K562 (cell line): ENCODE measurements around the gene ANKRD65. TPM values are rescaled to one million over a fixed set of nuclear protein-coding genes. Genes with fewer than 3 reads are reported as not detected.

Experiments used
- CC2D1A ChIP-seq: fragments of 450-650 bp; IDR thresholded peaks from 2 replicates; pipeline ENCODE4 v1.6.1; 2017; ENCODE audit warnings: mild to moderate bottlenecking
- CEBPB ChIP-seq: fragments of 450-650 bp; IDR thresholded peaks from 2 replicates; pipeline ENCODE4 v1.6.1; 2016; ENCODE audit warnings: missing genetic modification characterization, missing compliant biosample characterization
- CREB5 ChIP-seq: fragments of 250-450 bp; sonication (Bioruptor Pico); IDR thresholded peaks from 2 replicates; pipeline ENCODE4 v1.5.0; 2020; ENCODE audit warnings: mild to moderate bottlenecking
- DMBX1 ChIP-seq: fragments of 250-450 bp; sonication (Bioruptor Pico); IDR thresholded peaks from 2 replicates; pipeline ENCODE4 v1.8.0; 2022; ENCODE audit warnings: inconsistent platforms, mild to moderate bottlenecking, moderate library complexity, borderline replicate concordance
- E2F8 ChIP-seq: fragments of 450-650 bp; IDR thresholded peaks from 2 replicates; pipeline ENCODE4 v1.7.1; 2018; ENCODE audit warnings: mild to moderate bottlenecking, low read depth; ENCODE audit not compliant: partially characterized antibody
- ELF2 ChIP-seq: fragments of 250-450 bp; sonication (Bioruptor Pico); IDR thresholded peaks from 2 replicates; pipeline ENCODE4 v1.5.0; 2021; ENCODE audit warnings: mild to moderate bottlenecking
- ELK3 ChIP-seq: fragments of 450-650 bp; formaldehyde crosslinking; IDR thresholded peaks from 2 replicates; pipeline ENCODE4 v1.4.0; 2020; ENCODE audit warnings: mild to moderate bottlenecking
- FOXP4 ChIP-seq: sonication (generic); formaldehyde crosslinking; IDR thresholded peaks from 2 replicates; pipeline ENCODE4 v1.8.0; 2022; ENCODE audit warnings: mild to moderate bottlenecking, missing genetic modification reagents, borderline replicate concordance
- HSF4 ChIP-seq: fragments of 250-450 bp; sonication (Bioruptor Pico); IDR thresholded peaks from 2 replicates; pipeline ENCODE4 v2.1.2; 2022; ENCODE audit warnings: mild to moderate bottlenecking, moderate library complexity, borderline replicate concordance
- MCM3 ChIP-seq: fragments of 450-650 bp; IDR thresholded peaks from 2 replicates; pipeline ENCODE4 v1.6.1; 2016
- NCOA4 ChIP-seq: fragments of 450-650 bp; IDR thresholded peaks from 2 replicates; pipeline ENCODE4 v1.6.1; 2018; ENCODE audit warnings: mild to moderate bottlenecking; ENCODE audit not compliant: partially characterized antibody
- NONO ChIP-seq, 2 experiments: fragments of 200-400 bp in 1 of 2; fragments of 450-650 bp in 1 of 2; formaldehyde crosslinking in 1 of 2; IDR thresholded peaks; 2 replicates each; pipeline ENCODE4 v1.6.1; 2017; ENCODE audit warnings: low read depth in 2 of 2, mild to moderate bottlenecking in 2 of 2, moderate library complexity in 2 of 2, low read length in 1 of 2
- RB1 ChIP-seq: fragments of 450-650 bp; IDR thresholded peaks from 2 replicates; pipeline ENCODE4 v1.6.1; 2017; ENCODE audit warnings: low read depth, mild to moderate bottlenecking
- STAT5B ChIP-seq: fragments of 250-450 bp; sonication (Bioruptor Pico); IDR thresholded peaks from 2 replicates; pipeline ENCODE4 v1.8.0; 2021; ENCODE audit warnings: mild to moderate bottlenecking, inconsistent platforms
- ZNF311 ChIP-seq: fragments of 250-450 bp; sonication (Bioruptor Pico); IDR thresholded peaks from 2 replicates; pipeline ENCODE4 v1.4.0; 2020; ENCODE audit warnings: mild to moderate bottlenecking, moderate library complexity
- ZNF518B ChIP-seq: fragments of 250-450 bp; sonication (Bioruptor Pico); IDR thresholded peaks from 2 replicates; pipeline ENCODE4 v1.5.0; 2021; ENCODE audit warnings: mild to moderate bottlenecking, moderate library complexity
- polyA plus RNA-seq, 8 experiments: library from polyadenylated mRNA; depleted of rRNA in 4 of 8; stranded (reverse) in 5 of 8; unstranded in 3 of 8; fragments of >200 nt; fragmentation: Nextera tagmentation in 2 of 8; fragmentation: Illumina TruSeq in 1 of 8; extraction: Ambion mirVana in 2 of 8; extraction: Trizol in 1 of 8; gene quantifications; 2 replicates each; pipeline versions ENCODE4 v1.2.1 to v1.2.3, GENCODE V29; 2011 to 2014; ENCODE audit warnings: inconsistent platforms in 1 of 8, missing spikeins in 1 of 8
- total RNA-seq, 7 experiments: library from RNA; depleted of rRNA in 6 of 7; stranded (reverse); fragments of >200 nt in 6 of 7; fragmentation: Illumina TruSeq in 2 of 7; extraction: Trizol in 2 of 7; gene quantifications; 2 replicates each; pipeline versions ENCODE4 v1.2.1 to v1.2.3, GENCODE V29; 2011 to 2021; ENCODE audit warnings: low replicate concordance in 1 of 7

ANKRD65 gene
- total and polyA plus RNA-seq, 9 of the 15 experiments (the other 6 are each of a cell fraction or from before 2014, with no cell fraction given), result not detected

- TF ChIP-seq CREB5 (CRISPR knock-in tag), result no peak
- no peak for TF ChIP-seq ZNF311 (CRISPR knock-in tag)
- no peak for TF ChIP-seq FOXP4 (CRISPR knock-in tag)
- TF ChIP-seq DMBX1 (CRISPR knock-in tag), result 0 out of 2 replicates have a peak, but pooled peaks have one; percentile 71
- TF ChIP-seq CEBPB (tag), result no peak
- TF ChIP-seq NONO (IDR thresholded peaks at IDR 0.05; ENCODE audit: low read depth in 2 of 2, low read length in 1 of 2), result no peak
- no peak for TF ChIP-seq NCOA4
- peak; percentile 59; the same call in 1 of the 2 replicates for TF ChIP-seq RB1
- TF ChIP-seq CC2D1A, result no peak
- TF ChIP-seq HSF4, result no peak
- no peak for TF ChIP-seq ELK3 (CRISPR knock-in tag)
- TF ChIP-seq ELF2 (CRISPR knock-in tag), result no peak
- no peak for TF ChIP-seq ZNF518B (CRISPR knock-in tag)
- TF ChIP-seq MCM3, result no peak
- TF ChIP-seq E2F8, result no peak
- no peak for TF ChIP-seq STAT5B (CRISPR knock-in tag)
These were observed 12.1 kb upstream of the ANKRD65 start (continued) for GRCh38 chr1:1432951-1433803.
